ENCODE measurements around the gene SLC5A7.

Gene SLC5A7

GRCh38 chr2:107986278-107987217, at the start of gene SLC5A7:
Gene SLC5A7 (plus strand): TSS chr2:107986524. CDS start chr2:107988156, 1,632 bp downstream.
- H3K4me3 ChIP-seq (replicated peaks; ENCODE audit: low read depth, low read length), result no peak within 1 kb of the TSS
- no peak for TF ChIP-seq CTCF (IDR thresholded peaks at IDR 0.05; ENCODE audit: low read depth, low read length, missing control alignments)
- DNase-seq (ENCODE audit: extremely low read depth, low read depth), result no peak

- no peak overlapping the region for H3K4me3 ChIP-seq (replicated peaks; ENCODE audit: low read depth, low read length)
- TF ChIP-seq CTCF (IDR thresholded peaks at IDR 0.05; ENCODE audit: low read depth, low read length, missing control alignments), result no peak
- no peak for DNase-seq (ENCODE audit: extremely low read depth, low read depth)
These were observed 24.9 kb upstream of the SLC5A7 start for GRCh38 chr2:107961395-107961794.

GRCh38 chr2:107964185-107964584, 22.1 kb upstream of the SLC5A7 start:
- no peak overlapping the region for H3K4me3 ChIP-seq (replicated peaks; ENCODE audit: low read depth, low read length)
- no peak for DNase-seq (ENCODE audit: extremely low read depth, low read depth)
- TF ChIP-seq CTCF (IDR thresholded peaks at IDR 0.05; ENCODE audit: low read depth, low read length, missing control alignments), result no peak

- H3K4me3 ChIP-seq (replicated peaks; ENCODE audit: low read depth, low read length), result no peak overlapping the region
- no peak for DNase-seq (ENCODE audit: extremely low read depth, low read depth)
- no peak for TF ChIP-seq CTCF (IDR thresholded peaks at IDR 0.05; ENCODE audit: low read depth, low read length, missing control alignments)
These were observed 1.6 kb upstream of the SLC5A7 start for GRCh38 chr2:107984707-107985106.

GRCh38 chr2:107988108-107988507, 1.8 kb downstream of the SLC5A7 start:
- H3K4me3 ChIP-seq (replicated peaks; ENCODE audit: low read depth, low read length), result no peak overlapping the region
- TF ChIP-seq CTCF (IDR thresholded peaks at IDR 0.05; ENCODE audit: low read depth, low read length, missing control alignments), result no peak
- DNase-seq (ENCODE audit: extremely low read depth, low read depth), result no peak

GRCh38 chr2:107989445-107989844, 3.1 kb downstream of the SLC5A7 start:
- no peak for TF ChIP-seq CTCF (IDR thresholded peaks at IDR 0.05; ENCODE audit: low read depth, low read length, missing control alignments)
- no peak overlapping the region for H3K4me3 ChIP-seq (replicated peaks; ENCODE audit: low read depth, low read length)
- DNase-seq (ENCODE audit: extremely low read depth, low read depth), result no peak
